IMR-90 (cell line): ENCODE data around the gene MCCD1. TPM values are rescaled to one million over a fixed set of nuclear protein-coding genes. Genes with fewer than 3 reads are reported as not detected.
A peak's percentile ranks its signal among the peaks of the same experiment; 100 is the strongest.

Experiments
- ATAC-seq: fragments of 200-7000 bp; cut with Tn5 transposase; 2 replicates; pipeline ENCODE4 v1.9.1; 2020; ENCODE audit warnings: low read depth, mild to moderate bottlenecking, moderate library complexity
- BruUV-seq: library from RNA; stranded (reverse); fragments of 400-500 nt; replicated peaks from 2 replicates; lab custom pipeline; 2021; lab: Mats Ljungman, UMichigan
- CTCF ChIA-PET: fragments of 300-600 bp; formaldehyde crosslinking; extraction: SDS; loops from one replicate; lab custom pipeline; 2021; ENCODE audit warnings: antibody characterized with exemption; lab: Yijun Ruan, JAX
- POLR2A ChIA-PET: fragments of 300-600 bp; sonication (Branson Sonifier 250); formaldehyde crosslinking; loops from one replicate; lab custom pipeline; 2022; ENCODE audit warnings: antibody characterized with exemption; ENCODE audit not compliant: unreplicated experiment; lab: Charles Lee
- DNase-seq: peaks from one replicate; pipeline ENCODE4 v3.0.0; 2013
- H2AFZ ChIP-seq: replicated peaks from 2 replicates; pipeline ENCODE3; 2013; ENCODE audit warnings: low read length, mild to moderate bottlenecking; ENCODE audit not compliant: poor library complexity
- H2AK5ac ChIP-seq: 2 replicates; pipeline ENCODE4 v1.6.1; 2013; ENCODE audit warnings: low read depth, low read length, inconsistent platforms
- H2AK9ac ChIP-seq: replicated peaks from 2 replicates; pipeline ENCODE3; 2013; ENCODE audit warnings: mild to moderate bottlenecking, low read depth, low read length, moderate library complexity; ENCODE audit not compliant: poor library complexity
- H2BK120ac ChIP-seq: 2 replicates; pipeline ENCODE4 v1.6.1; 2013; ENCODE audit warnings: low read depth, low read length, inconsistent platforms
- H2BK15ac ChIP-seq: 3 replicates; pipeline ENCODE4 v1.6.1; 2013; ENCODE audit warnings: low read depth, low read length, inconsistent platforms
- H2BK20ac ChIP-seq: 2 replicates; pipeline ENCODE4 v1.6.1; 2013; ENCODE audit warnings: low read depth, mild to moderate bottlenecking, inconsistent platforms, low read length, moderate library complexity
- H2BK5ac ChIP-seq: 2 replicates; pipeline ENCODE4 v1.6.1; 2013; ENCODE audit warnings: mild to moderate bottlenecking, low read depth, low read length, inconsistent platforms; ENCODE audit not compliant: poor library complexity, severe bottlenecking
- H3K14ac ChIP-seq: replicated peaks from 2 replicates; pipeline ENCODE4 v1.6.1; 2013; ENCODE audit warnings: low read depth, low read length, inconsistent platforms
- H3K18ac ChIP-seq: 2 replicates; pipeline ENCODE4 v1.6.1; 2013; ENCODE audit warnings: low read depth, low read length, control low read depth
- H3K23ac ChIP-seq: 2 replicates; pipeline ENCODE4 v1.6.1; 2013; ENCODE audit warnings: low read depth, low read length, inconsistent platforms
- H3K27ac ChIP-seq: 2 replicates; pipeline ENCODE4 v1.5.1; 2013; ENCODE audit warnings: mild to moderate bottlenecking, control low read depth, low read length; ENCODE audit not compliant: insufficient read depth
- H3K27me3 ChIP-seq: 2 replicates; pipeline ENCODE4 v1.6.1; 2013; ENCODE audit warnings: low read length; ENCODE audit not compliant: control insufficient read depth, insufficient read depth
- H3K36me3 ChIP-seq: 2 replicates; pipeline ENCODE4 v1.6.1; 2013; ENCODE audit warnings: low read length, mixed read lengths; ENCODE audit not compliant: control insufficient read depth, insufficient read depth
- H3K4ac ChIP-seq: 2 replicates; pipeline ENCODE4 v1.6.1; 2013; ENCODE audit warnings: low read depth, low read length, inconsistent platforms
- H3K4me1 ChIP-seq: 2 replicates; pipeline ENCODE4 v1.6.1; 2013; ENCODE audit warnings: low read length, mixed read lengths; ENCODE audit not compliant: control insufficient read depth, insufficient read depth
- H3K4me2 ChIP-seq: 2 replicates; pipeline ENCODE4 v1.6.1; 2013; ENCODE audit warnings: low read depth, mild to moderate bottlenecking, control low read depth, low read length, moderate library complexity
- H3K4me3 ChIP-seq: 2 replicates; pipeline ENCODE4 v1.5.1; 2013; ENCODE audit warnings: low read depth, mild to moderate bottlenecking, control low read depth, low read length, moderate library complexity; ENCODE audit not compliant: insufficient read depth
- H3K56ac ChIP-seq: 2 replicates; pipeline ENCODE4 v1.6.1; 2013; ENCODE audit warnings: low read length, inconsistent platforms; ENCODE audit not compliant: insufficient read depth; ENCODE audit errors: extremely low read depth
- H3K79me1 ChIP-seq, 2 experiments: 2 replicates each; pipeline ENCODE4 v1.6.1; 2013; ENCODE audit warnings: low read length in 2 of 2, inconsistent platforms in 1 of 2, low read depth in 1 of 2
- H3K9ac ChIP-seq: 2 replicates; pipeline ENCODE4 v1.6.1; 2013; ENCODE audit warnings: low read depth, low read length, control low read depth
- H3K9me1 ChIP-seq: 2 replicates; pipeline ENCODE4 v1.6.1; 2013; ENCODE audit warnings: low read length, inconsistent platforms; ENCODE audit not compliant: insufficient read depth
- H3K9me3 ChIP-seq: 2 replicates; pipeline ENCODE4 v1.6.1; 2013; ENCODE audit warnings: low read length; ENCODE audit not compliant: control insufficient read depth, insufficient read depth
- H4K20me1 ChIP-seq: 2 replicates; pipeline ENCODE4 v1.6.1; 2013; ENCODE audit warnings: low read length, inconsistent platforms; ENCODE audit not compliant: insufficient read depth
- H4K5ac ChIP-seq: 2 replicates; pipeline ENCODE4 v1.6.1; 2013; ENCODE audit warnings: mild to moderate bottlenecking, low read depth, low read length, control low read depth
- H4K8ac ChIP-seq, 2 experiments: 2 replicates each; pipeline ENCODE4 v1.6.1; 2013; ENCODE audit warnings: low read depth in 2 of 2, low read length in 2 of 2, control low read depth in 1 of 2, inconsistent platforms in 1 of 2
- H4K91ac ChIP-seq: 2 replicates; pipeline ENCODE4 v1.6.1; 2013; ENCODE audit warnings: low read depth, low read length, inconsistent platforms; ENCODE audit not compliant: insufficient read depth
- BHLHE40 ChIP-seq: fragments of 150-350 bp; IDR thresholded peaks from 2 replicates; pipeline ENCODE4 v1.6.1; 2016; ENCODE audit warnings: mild to moderate bottlenecking, low read depth, low read length
- CEBPB ChIP-seq: IDR thresholded peaks from 2 replicates; pipeline ENCODE4 v1.6.1; 2012; ENCODE audit warnings: low read depth, low read length, improper control_type of control experiment
- CHD1 ChIP-seq: IDR thresholded peaks from 2 replicates; pipeline ENCODE4 v1.6.1; 2012; ENCODE audit warnings: low read depth, low read length, improper control_type of control experiment
- MAFK ChIP-seq: IDR thresholded peaks from 2 replicates; pipeline ENCODE4 v1.6.1; 2012; ENCODE audit warnings: low read depth, low read length, improper control_type of control experiment
- RFX5 ChIP-seq: IDR thresholded peaks from 2 replicates; pipeline ENCODE4 v1.8.0; 2012; ENCODE audit warnings: low read depth, mild to moderate bottlenecking, low read length, moderate library complexity
- WGBS, 2 experiments: methylation state at CpG; one replicate each; pipeline versions ENCODE4 v1.1.5 to v1.1.7; 2013; ENCODE audit warnings: missing lambda C conversion rate in 2 of 2; ENCODE audit not compliant: insufficient read length in 1 of 2; ENCODE audit errors: extremely low coverage in 2 of 2; 5-methylcytosine and 5-hydroxymethylcytosine counted together
- dilution Hi-C: fragments of 300-500 bp; cut with HindIII; formaldehyde crosslinking; loops from one replicate; pipeline ENCODE4 v1.14.3; 2018; ENCODE audit warnings: low sequenced_read_pairs; ENCODE audit not compliant: unreplicated experiment
- in situ Hi-C: fragments of 300-500 bp; cut with MboI; formaldehyde crosslinking; loops from 3 replicates; pipeline ENCODE4 v1.14.3; 2019; ENCODE audit warnings: low sequenced_read_pairs, inconsistent platforms, mixed read lengths
- intact Hi-C: fragments of 100-400 bp; cut with micrococcal nuclease; formaldehyde crosslinking; loops from 2 replicates; pipeline ENCODE4 v1.10.0; 2022
- polyA plus RNA-seq, 3 experiments: library from polyadenylated mRNA; depleted of rRNA; stranded (reverse); fragments of >200 nt; gene quantifications; 2 replicates each; pipeline ENCODE4 v1.2.3, GENCODE V29; 2012; ENCODE audit warnings: low replicate concordance in 1 of 3
- total RNA-seq: library from RNA; depleted of rRNA; stranded (reverse); fragments of >200 nt; gene quantifications from 2 replicates; pipeline ENCODE4 v1.2.3, GENCODE V29; 2012
- TF ChIP-seq, protein P1 (sequence below): fragments of 150-350 bp; IDR thresholded peaks from 2 replicates; pipeline ENCODE4 v1.6.1; 2017; ENCODE audit warnings: mild to moderate bottlenecking, antibody characterized with exemption, low read length, low read depth

MCCD1 gene
- total and polyA plus RNA-seq, 2 of the 4 experiments (the other 2 are of a cell fraction) = not detected

DNA sequence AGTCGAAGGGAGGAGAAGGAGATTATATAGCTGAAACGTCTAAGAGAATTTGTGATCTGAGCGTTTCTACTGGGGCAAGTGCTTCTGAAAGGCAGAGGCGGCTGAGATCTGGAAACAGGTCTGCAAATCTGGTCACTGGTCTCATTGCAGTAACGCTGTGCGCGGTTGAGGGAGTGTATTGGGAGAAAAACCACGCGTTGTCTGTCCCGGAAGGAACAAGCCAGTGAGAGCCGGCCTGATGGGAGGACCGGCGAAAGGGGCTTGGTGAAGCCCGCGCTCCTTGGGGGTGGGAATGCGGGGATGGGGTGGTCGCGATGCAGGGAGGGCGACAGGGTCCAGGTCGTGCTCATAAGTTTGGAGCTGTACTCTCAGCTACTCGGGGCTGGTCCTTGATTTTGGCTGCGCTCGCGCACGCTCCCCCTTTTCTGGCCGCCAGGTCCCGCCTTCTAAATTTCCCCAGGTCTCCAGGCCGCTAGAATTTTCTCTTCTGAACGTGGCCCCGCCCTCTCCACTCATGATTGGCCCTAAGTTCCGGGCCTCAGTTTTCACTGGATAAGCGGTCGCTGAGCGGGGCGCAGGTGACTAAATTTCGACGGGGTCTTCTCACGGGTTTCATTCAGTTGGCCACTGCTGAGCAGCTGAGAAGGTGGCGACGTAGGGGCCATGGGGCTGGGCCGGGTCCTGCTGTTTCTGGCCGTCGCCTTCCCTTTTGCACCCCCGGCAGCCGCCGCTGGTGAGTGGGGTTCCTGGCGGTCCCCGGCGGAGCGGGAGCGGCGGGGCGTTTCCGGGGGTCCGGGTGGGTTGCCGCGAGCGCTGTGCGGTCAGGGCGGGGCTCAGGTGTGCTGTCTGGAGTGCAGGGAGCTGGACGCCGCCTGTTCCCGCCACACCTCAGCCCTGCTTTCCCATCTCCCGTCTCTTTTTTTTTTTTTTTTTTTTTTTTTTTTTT lies 31.0 kb upstream of the MCCD1 start, which contains the start of gene MICB:
TSS of gene MICB (plus strand) at position 615 of the 946 bp plus-strand sequence. CDS start at position 664, 49 bp downstream.
- no peak within 1 kb of the TSS for H3K27ac ChIP-seq
- intact Hi-C loops = no loop called here

More for the DNA sequence above, 31.0 kb upstream of the MCCD1 start, which contains the start of gene MICB:
- H3K36me3 ChIP-seq = no peaks in the 10 kb centered on the region
- peaks cover 11% of the 10 kb centered on the region; the same call in 1 of the 2 replicates for H4K20me1 ChIP-seq
- no peak within 1 kb of the TSS for H3K56ac ChIP-seq
- H2BK120ac ChIP-seq = peak within 1 kb of the TSS; percentile 52; the same call in 1 of the 2 replicates
- in situ Hi-C loops = no loop called here
- no peak within 1 kb of the TSS for H4K5ac ChIP-seq
- H3K18ac ChIP-seq = no peak within 1 kb of the TSS
- dilution Hi-C loops = no loop called here
- peak within 1 kb of the TSS; percentile 48; the same call in 1 of the 2 replicates for H2AK5ac ChIP-seq
- peaks cover 3% of the 10 kb centered on the region for H3K4me1 ChIP-seq
- ChIA-PET POLR2A (no interaction called here), CTCF (no interaction called here)
- H3K9me3 ChIP-seq = no peaks in the 10 kb centered on the region
- WGBS, 2 experiments = 3% methylated on average over 19 of the region's 64 CpGs; no CpG with 5 or more reads in 1 of the 2 experiments
- peak within 1 kb of the TSS; percentile 60 for H3K14ac ChIP-seq
- H2BK15ac ChIP-seq = peak within 1 kb of the TSS; percentile 20; the same call in 1 of the 3 replicates
- H4K91ac ChIP-seq = no peak within 1 kb of the TSS
- BruUV-seq = no TSS peak
- H3K79me1 ChIP-seq = peaks cover 7 to 46% of the 10 kb centered on the region in 2 experiments; a peak in 3 of 4 replicates
- TF ChIP-seq RFX5 = no peak
- no peak for TF ChIP-seq MAFK
- no peak for TF ChIP-seq BHLHE40
- TF ChIP-seq CEBPB = no peak
- TF ChIP-seq, protein P1, sequence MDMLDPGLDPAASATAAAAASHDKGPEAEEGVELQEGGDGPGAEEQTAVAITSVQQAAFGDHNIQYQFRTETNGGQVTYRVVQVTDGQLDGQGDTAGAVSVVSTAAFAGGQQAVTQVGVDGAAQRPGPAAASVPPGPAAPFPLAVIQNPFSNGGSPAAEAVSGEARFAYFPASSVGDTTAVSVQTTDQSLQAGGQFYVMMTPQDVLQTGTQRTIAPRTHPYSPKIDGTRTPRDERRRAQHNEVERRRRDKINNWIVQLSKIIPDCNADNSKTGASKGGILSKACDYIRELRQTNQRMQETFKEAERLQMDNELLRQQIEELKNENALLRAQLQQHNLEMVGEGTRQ = no peak
- TF ChIP-seq CHD1 = no peak
- ATAC-seq = peak; percentile 68
- H3K23ac ChIP-seq = peak within 1 kb of the TSS; percentile 75
- peak within 1 kb of the TSS; percentile 70 for H3K4me3 ChIP-seq
- DNase-seq = peak; percentile 68
- no peak within 1 kb of the TSS for H2BK5ac ChIP-seq
- H3K27me3 ChIP-seq = no peaks in the 10 kb centered on the region
- H3K4me2 ChIP-seq = peak within 1 kb of the TSS; percentile 91
- H3K9ac ChIP-seq = peak within 1 kb of the TSS; percentile 33; the same call in 1 of the 2 replicates
- H4K8ac ChIP-seq = no peak within 1 kb of the TSS; a peak in 1 of 4 replicates
- H2AFZ ChIP-seq = peak within 1 kb of the TSS; percentile 83
- H2BK20ac ChIP-seq = no peak within 1 kb of the TSS
- H2AK9ac ChIP-seq = peak within 1 kb of the TSS; percentile 29
- peaks cover 6% of the 10 kb centered on the region for H3K9me1 ChIP-seq
- H3K4ac ChIP-seq = peak within 1 kb of the TSS; percentile 60; the same call in 1 of the 2 replicates
